Measurements from ENCODE around the gene TCAF1.
"Not testable (repeated sequence)": the region's sequence is repeated elsewhere in the genome, so short reads cannot be mapped to it uniquely, and the experiment has no call there.

- not testable (repeated sequence) for TF ChIP-seq CTCF, POLR2A (IDR thresholded peaks at IDR 0.05)
Measured at GRCh38 chr7:143873242-143873641, 28.7 kb downstream of the TCAF1 start.
